Natural killer cell treated with Interleukin-12 subunit alpha and Interleukin-12 subunit beta and Interleukin-15 and Interleukin-18, amount 100 ng/mL, for 72 hours (primary cell): ENCODE measurements around the gene CELF4. TPM values are rescaled to one million over a fixed set of nuclear protein-coding genes. Genes with fewer than 3 reads are reported as not detected.

ENCODE experiments used
- ATAC-seq, 2 donors: fragments of 150-1000 bp; cut with Tn5 transposase in 1 of 2; sonication (Bioruptor Pico), chemical (Tn5 transposase) in 1 of 2; 2 replicates each; pipeline ENCODE4 v1.10.0; 2021
- DNase-seq: peaks from one replicate; pipeline ENCODE4 v3.0.0; 2022; ENCODE audit warnings: low spot score
- H3K27ac Mint-ChIP-seq, 2 donors: 1 replicate in 1 of 2; 2 replicates in 1 of 2; pipeline ENCODE4 v1.8.0; 2022; ENCODE audit warnings: mixed read lengths in 2 of 2, mild to moderate bottlenecking in 1 of 2, moderate library complexity in 1 of 2
- H3K27me3 Mint-ChIP-seq, 2 donors: 1 replicate in 1 of 2; 2 replicates in 1 of 2; pipeline ENCODE4 v1.8.0; 2022; ENCODE audit warnings: mixed read lengths in 2 of 2
- H3K36me3 Mint-ChIP-seq: one replicate; pipeline ENCODE4 v1.8.0; 2022; ENCODE audit warnings: mixed read lengths
- H3K4me1 Mint-ChIP-seq, 2 donors: 1 replicate in 1 of 2; 2 replicates in 1 of 2; pipeline ENCODE4 v1.8.0; 2022; ENCODE audit warnings: low read depth in 2 of 2, mixed read lengths in 2 of 2, mild to moderate bottlenecking in 1 of 2
- H3K4me3 Mint-ChIP-seq: one replicate; pipeline ENCODE4 v1.8.0; 2022; ENCODE audit warnings: mixed read lengths
- H3K9me3 Mint-ChIP-seq: 2 replicates; pipeline ENCODE4 v1.8.0; 2022; ENCODE audit warnings: mixed read lengths
- total RNA-seq, 2 donors: library from RNA; stranded (reverse); gene quantifications; one replicate each; pipeline ENCODE4 v1.2.3, GENCODE V29; 2022

The CELF4 gene
- total RNA-seq, 2 donors from 2014 or later = not detected

DNA sequence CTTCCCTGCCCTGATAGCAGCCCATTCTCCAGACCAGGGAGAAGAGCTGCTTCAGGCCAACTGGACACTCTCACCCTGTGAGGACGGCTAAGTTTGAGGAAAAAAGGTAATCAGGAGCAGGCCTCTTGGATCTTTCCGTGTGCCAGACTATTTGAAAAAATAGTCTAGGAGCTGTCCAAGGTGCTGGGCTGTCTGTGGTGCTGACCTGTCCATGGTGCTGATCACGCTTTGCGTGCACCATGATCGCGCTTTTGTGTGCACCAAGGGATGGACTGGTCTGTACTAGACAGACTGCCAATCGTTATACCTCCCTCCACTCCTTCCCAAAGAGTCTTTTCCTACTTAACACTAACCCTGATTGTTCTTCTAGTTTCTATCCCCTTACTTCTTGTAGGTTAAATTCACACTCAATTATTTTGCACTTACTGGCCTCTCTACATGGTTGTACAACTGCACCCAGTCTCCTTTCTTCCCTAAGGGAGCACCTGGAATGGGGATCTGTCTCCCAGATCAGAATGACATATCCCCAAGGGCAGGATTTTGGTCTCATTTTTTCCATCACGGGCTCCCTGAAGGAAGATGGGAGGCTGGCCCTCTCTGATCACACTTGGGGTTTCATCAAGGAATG, 295.4 kb downstream of the CELF4 start:
- ATAC-seq (no peak), DNase-seq (no peak)
- Mint-ChIP-seq H3K27ac (no peak overlapping the region), H3K4me1 (no peaks in the 10 kb centered on the region), H3K9me3 (peaks cover 4% of the 10 kb centered on the region), H3K27me3 (peaks cover 5 to 7% of the 10 kb centered on the region in 2 donors), H3K4me3 (no peak overlapping the region), H3K36me3 (no peaks in the 10 kb centered on the region)

- H3K27me3 Mint-ChIP-seq = no peaks in the 10 kb centered on the region
- H3K36me3 Mint-ChIP-seq = no peaks in the 10 kb centered on the region
- no peak overlapping the region for H3K27ac Mint-ChIP-seq
- ATAC-seq (no peak), DNase-seq (no peak)
- no peaks in the 10 kb centered on the region for H3K4me1 Mint-ChIP-seq
- peaks cover 4% of the 10 kb centered on the region for H3K9me3 Mint-ChIP-seq
- no peak overlapping the region for H3K4me3 Mint-ChIP-seq
Measured at GRCh38 chr18:37266290-37266689, 299.3 kb downstream of the CELF4 start.

- Mint-ChIP-seq H3K27me3 (no peaks in the 10 kb centered on the region), H3K9me3 (peaks cover 3% of the 10 kb centered on the region), H3K4me3 (no peak overlapping the region), H3K27ac (no peak overlapping the region), H3K4me1 (no peaks in the 10 kb centered on the region), H3K36me3 (no peaks in the 10 kb centered on the region)
- DNase-seq (no peak), ATAC-seq (no peak)
Measured at GRCh38 chr18:37265382-37265781, 300.2 kb downstream of the CELF4 start.

- Mint-ChIP-seq H3K9me3 (no peaks in the 10 kb centered on the region), H3K4me3 (no peak overlapping the region), H3K27ac (no peak overlapping the region), H3K4me1 (no peaks in the 10 kb centered on the region), H3K27me3 (no peaks in the 10 kb centered on the region), H3K36me3 (no peaks in the 10 kb centered on the region)
- DNase-seq (no peak), ATAC-seq (no peak)
Measured at GRCh38 chr18:37264956-37265355, 300.6 kb downstream of the CELF4 start.

- H3K4me1 Mint-ChIP-seq = no peaks in the 10 kb centered on the region
- H3K4me3 Mint-ChIP-seq = no peak overlapping the region
- H3K27me3 Mint-ChIP-seq = peaks cover 0 to 8% of the 10 kb centered on the region in 2 donors
- DNase-seq (no peak), ATAC-seq (no peak)
- no peaks in the 10 kb centered on the region for H3K36me3 Mint-ChIP-seq
- no peak overlapping the region for H3K27ac Mint-ChIP-seq
- no peaks in the 10 kb centered on the region for H3K9me3 Mint-ChIP-seq
Measured at GRCh38 chr18:37261988-37262387, 303.6 kb downstream of the CELF4 start.

DNA sequence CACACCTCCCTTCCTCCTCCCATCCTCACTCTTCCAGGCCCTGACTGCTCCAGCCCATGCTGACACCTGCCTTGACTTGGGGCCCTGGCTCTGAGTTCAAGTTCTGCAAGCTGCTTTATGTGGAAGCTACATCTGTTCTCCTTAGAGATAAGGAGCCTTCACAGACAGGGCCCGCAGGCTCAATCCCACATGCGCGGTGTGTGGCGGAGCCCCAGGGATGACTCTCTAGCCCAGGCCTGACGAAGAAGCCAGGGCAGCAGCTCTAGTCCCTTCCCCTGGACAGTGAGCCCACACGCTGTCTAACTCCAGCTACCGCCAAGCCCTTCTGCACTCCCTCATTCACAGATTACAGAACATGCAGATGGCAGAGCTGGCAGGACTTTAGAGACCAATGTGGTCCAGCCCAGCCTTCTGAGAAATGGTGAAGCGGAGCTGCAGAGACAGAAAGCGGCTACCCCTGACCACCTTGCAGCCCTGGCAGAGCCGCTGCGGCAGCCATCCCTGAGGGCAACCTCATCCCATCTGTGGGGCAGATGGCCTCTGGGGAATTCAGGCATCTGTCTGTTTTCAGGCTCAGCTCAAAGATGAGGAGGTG, 304.3 kb downstream of the CELF4 start:
- no peak for ATAC-seq
- H3K4me1 Mint-ChIP-seq = no peaks in the 10 kb centered on the region

GRCh38 chr18:37260367-37261093, 305.1 kb downstream of the CELF4 start:
- Mint-ChIP-seq H3K36me3 (no peaks in the 10 kb centered on the region), H3K27ac (no peak overlapping the region), H3K4me3 (no peak overlapping the region), H3K27me3 (peaks cover 6 to 15% of the 10 kb centered on the region in 2 donors), H3K4me1 (no peaks in the 10 kb centered on the region), H3K9me3 (no peaks in the 10 kb centered on the region)
- no peak for DNase-seq
- ATAC-seq = no peak

More for the DNA sequence above, 304.3 kb downstream of the CELF4 start:
- Mint-ChIP-seq H3K9me3 (no peaks in the 10 kb centered on the region), H3K4me3 (no peak overlapping the region), H3K27ac (no peak overlapping the region), H3K27me3 (peaks cover 2 to 8% of the 10 kb centered on the region in 2 donors), H3K36me3 (no peaks in the 10 kb centered on the region)
- DNase-seq = no peak

GRCh38 chr18:37259711-37260110, 305.9 kb downstream of the CELF4 start:
- H3K27ac Mint-ChIP-seq = no peak overlapping the region
- no peaks in the 10 kb centered on the region for H3K36me3 Mint-ChIP-seq
- H3K4me3 Mint-ChIP-seq = no peak overlapping the region
- H3K4me1 Mint-ChIP-seq = peaks cover 0 to under 1% of the 10 kb centered on the region in 2 donors
- H3K27me3 Mint-ChIP-seq = peaks cover 15 to 23% of the 10 kb centered on the region in 2 donors
- DNase-seq (no peak), ATAC-seq (no peak)
- no peaks in the 10 kb centered on the region for H3K9me3 Mint-ChIP-seq

DNA sequence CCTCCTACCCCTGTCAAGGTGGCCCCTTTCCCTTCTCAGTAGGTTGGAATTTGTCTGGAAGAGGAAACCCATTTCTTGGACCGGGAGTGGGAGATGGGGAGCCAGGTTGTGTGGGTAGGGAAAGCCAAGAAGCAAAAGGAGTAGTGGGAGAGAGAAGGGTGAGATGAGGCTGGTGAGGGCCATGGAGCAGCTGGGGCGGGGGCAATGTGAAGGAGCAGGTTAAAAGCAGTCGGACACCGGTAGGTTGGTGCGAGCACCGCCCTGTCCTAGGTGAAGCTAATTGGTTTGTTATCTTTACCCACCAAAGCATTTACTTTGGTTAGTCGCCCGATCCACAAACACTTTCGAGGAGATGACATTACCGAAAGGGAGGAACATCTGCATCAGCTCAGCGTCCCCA, 306.8 kb downstream of the CELF4 start:
- no peak overlapping the region for H3K4me3 Mint-ChIP-seq
- H3K27ac Mint-ChIP-seq = no peak overlapping the region
- peaks cover 18 to 26% of the 10 kb centered on the region in 2 donors for H3K27me3 Mint-ChIP-seq
- peaks cover 0 to 3% of the 10 kb centered on the region in 2 donors for H3K4me1 Mint-ChIP-seq
- no peaks in the 10 kb centered on the region for H3K9me3 Mint-ChIP-seq
- H3K36me3 Mint-ChIP-seq = no peaks in the 10 kb centered on the region
- ATAC-seq (no peak), DNase-seq (no peak)

DNA sequence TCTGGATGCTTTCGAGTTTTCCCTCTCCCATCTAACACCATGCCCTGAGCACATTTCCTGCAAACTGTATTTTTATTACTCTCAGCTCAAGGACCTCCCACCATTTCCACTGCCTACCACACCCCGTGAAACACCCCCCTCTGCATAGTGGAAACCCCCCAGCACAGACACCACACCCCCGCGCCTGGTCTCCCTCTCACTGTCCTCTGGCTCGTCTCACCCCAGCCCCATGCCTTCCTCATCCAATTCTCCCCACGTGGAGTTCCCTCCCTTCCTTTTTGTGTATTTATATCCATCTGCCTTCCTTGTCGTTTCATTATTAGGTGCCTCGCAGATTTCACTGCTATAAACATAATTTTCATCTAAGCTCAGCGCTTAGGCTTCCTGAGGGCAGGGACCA, 307.5 kb downstream of the CELF4 start:
- no peak overlapping the region for H3K4me3 Mint-ChIP-seq
- H3K4me1 Mint-ChIP-seq = peaks cover 0 to 3% of the 10 kb centered on the region in 2 donors
- peaks cover 18 to 26% of the 10 kb centered on the region in 2 donors for H3K27me3 Mint-ChIP-seq
- H3K27ac Mint-ChIP-seq = no peak overlapping the region
- H3K9me3 Mint-ChIP-seq = no peaks in the 10 kb centered on the region
- DNase-seq = no peak
- H3K36me3 Mint-ChIP-seq = no peaks in the 10 kb centered on the region
- no peak for ATAC-seq

GRCh38 chr18:37254973-37255372, 310.6 kb downstream of the CELF4 start:
- peaks cover 0 to 5% of the 10 kb centered on the region in 2 donors for H3K4me1 Mint-ChIP-seq
- ATAC-seq (no peak), DNase-seq (no peak)
- peak overlapping the region; percentile 6 for H3K4me3 Mint-ChIP-seq
- H3K9me3 Mint-ChIP-seq = no peaks in the 10 kb centered on the region
- H3K27me3 Mint-ChIP-seq = peaks cover 39 to 45% of the 10 kb centered on the region in 2 donors
- no peaks in the 10 kb centered on the region for H3K36me3 Mint-ChIP-seq
- H3K27ac Mint-ChIP-seq = no peak overlapping the region

DNA sequence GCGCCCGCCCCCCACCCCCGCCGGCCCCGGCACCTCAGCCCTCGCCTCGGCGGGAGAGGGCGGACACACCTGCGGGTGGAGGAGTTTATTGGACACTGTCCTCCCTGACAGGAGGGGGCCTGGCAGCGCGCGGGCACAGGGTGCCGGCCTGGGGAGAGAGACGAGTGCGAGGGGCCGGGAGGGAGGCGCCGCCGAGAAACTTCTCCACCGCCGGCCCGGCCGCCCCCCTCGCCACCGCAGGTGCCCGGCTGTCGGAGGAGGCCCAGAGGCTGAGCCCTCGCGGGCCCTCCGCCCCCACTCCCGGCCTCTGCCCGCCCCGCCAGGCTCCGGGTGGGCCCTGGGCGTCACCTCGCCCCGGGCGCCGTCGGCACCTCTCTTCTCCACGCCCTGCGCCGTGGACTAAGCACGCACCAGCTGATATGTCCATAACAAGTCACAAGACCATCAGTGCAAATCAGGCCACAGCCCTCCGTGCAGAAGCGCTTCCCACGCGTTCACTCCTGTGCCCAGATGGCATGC, 311.3 kb downstream of the CELF4 start:
- no peak for ATAC-seq

DNA sequence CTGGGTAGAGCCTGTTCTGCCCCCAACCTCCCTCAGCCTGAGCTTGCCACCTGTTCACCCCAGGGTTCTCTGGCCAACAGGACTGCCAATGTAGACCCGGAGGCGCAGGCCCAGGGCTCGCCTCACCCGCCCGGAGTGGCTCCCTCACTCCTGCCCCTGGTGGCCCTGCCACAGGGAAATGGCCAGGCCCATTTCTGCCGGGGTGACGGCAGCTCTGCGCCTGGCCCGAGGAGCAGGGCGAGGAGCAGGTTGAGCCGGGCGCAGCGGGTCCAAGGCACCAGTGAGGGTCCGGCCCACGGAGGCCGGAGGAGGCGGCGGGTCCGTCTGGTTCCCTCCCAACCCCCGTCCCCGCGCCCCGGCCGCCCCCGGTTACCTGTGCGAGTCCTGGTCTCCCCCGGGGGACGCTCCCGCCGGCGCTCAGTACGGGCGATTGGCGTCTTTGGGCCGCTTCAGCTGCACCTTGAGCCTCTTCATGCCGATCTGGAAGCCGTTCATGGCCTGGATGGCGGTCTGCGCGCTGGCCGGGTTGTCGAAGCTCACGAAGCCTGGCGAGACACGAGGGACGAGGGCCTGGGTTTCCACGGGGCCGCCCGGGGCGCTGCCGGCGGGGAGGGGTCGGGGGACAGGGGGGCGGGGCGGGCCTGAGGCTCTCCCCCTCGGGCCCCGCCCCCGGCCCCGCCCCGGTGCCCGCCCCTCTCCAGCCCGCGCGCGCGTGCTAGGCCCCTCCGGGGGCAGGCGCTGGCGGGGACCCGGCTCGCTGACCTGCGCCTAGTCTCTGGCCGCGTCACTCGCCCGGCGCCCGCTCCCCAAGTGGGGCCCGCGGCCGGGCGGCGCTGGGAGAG, 312.0 kb downstream of the CELF4 start:
- DNase-seq (no peak), ATAC-seq (no peak)
- Mint-ChIP-seq H3K9me3 (no peaks in the 10 kb centered on the region), H3K36me3 (no peaks in the 10 kb centered on the region), H3K4me3 (no peak overlapping the region), H3K27ac (no peak overlapping the region), H3K4me1 (peaks cover 0 to 5% of the 10 kb centered on the region in 2 donors), H3K27me3 (peaks cover 43 to 52% of the 10 kb centered on the region in 2 donors)

More for the DNA sequence above, 311.3 kb downstream of the CELF4 start:
- Mint-ChIP-seq H3K27me3 (peaks cover 41 to 48% of the 10 kb centered on the region in 2 donors), H3K4me3 (peak overlapping the region; percentile 6), H3K27ac (no peak overlapping the region), H3K36me3 (no peaks in the 10 kb centered on the region), H3K4me1 (peaks cover 0 to 5% of the 10 kb centered on the region in 2 donors), H3K9me3 (no peaks in the 10 kb centered on the region)
- DNase-seq = no peak
